Vagina (tissue), 2 donors: ENCODE measurements around the gene BPIFB1. TPM values are rescaled to one million over a fixed set of nuclear protein-coding genes. Genes with fewer than 3 reads are reported as not detected.

ENCODE experiments used
- DNase-seq, 2 donors: peaks; one replicate each; pipeline ENCODE4 v3.0.0-alpha.2; 2017; ENCODE audit errors: extremely low spot score in 2 of 2
- H3K27ac ChIP-seq: fragments of 200-600 bp; sonication (generic); one replicate; pipeline ENCODE4 v1.5.1; 2019
- H3K27me3 ChIP-seq: fragments of 200-600 bp; sonication (generic); one replicate; pipeline ENCODE4 v1.5.1; 2019
- H3K36me3 ChIP-seq, 2 donors: fragments of 200-600 bp; sonication (generic); one replicate each; pipeline ENCODE4 v1.5.1; 2017 to 2019
- H3K4me1 ChIP-seq: fragments of 200-600 bp; sonication (generic); one replicate; pipeline ENCODE4 v1.5.1; 2019
- H3K4me3 ChIP-seq, 2 donors: fragments of 200-600 bp; sonication (generic); 1 replicate in 1 of 2; 2 replicates in 1 of 2; pipeline ENCODE4 v1.5.1; 2016 to 2019
- H3K9me3 ChIP-seq: fragments of 200-600 bp; sonication (generic); one replicate; pipeline ENCODE4 v1.5.1; 2019
- CTCF ChIP-seq, 3 experiments: fragments of 450-650 bp in 2 of 3; fragments of 200-600 bp in 1 of 3; sonication (generic) in 1 of 3; IDR thresholded peaks; one replicate each; pipeline ENCODE4 v1.5.1; 2017 to 2019; ENCODE audit warnings: antibody characterized with exemption in 3 of 3, mild to moderate bottlenecking in 2 of 3, moderate library complexity in 2 of 3
- POLR2A ChIP-seq, 2 donors: fragments of 450-650 bp; IDR thresholded peaks; one replicate each; pipeline ENCODE4 v1.6.1; 2017; ENCODE audit warnings: antibody characterized with exemption in 2 of 2, mild to moderate bottlenecking in 2 of 2, moderate library complexity in 2 of 2
- POLR2AphosphoS5 ChIP-seq, 2 donors: sonication (generic); formaldehyde crosslinking; IDR thresholded peaks; one replicate each; pipeline ENCODE4 v1.9.0; 2017; ENCODE audit warnings: antibody characterized with exemption in 2 of 2, mild to moderate bottlenecking in 2 of 2, low read depth in 1 of 2; ENCODE audit not compliant: insufficient read depth in 1 of 2
- intact Hi-C: fragments of 100-400 bp; cut with DNase I; formaldehyde crosslinking; loops from one replicate; pipeline ENCODE4 v1.15.1; 2023
- total RNA-seq: library from RNA; depleted of rRNA; stranded (reverse); fragments of >200 nt; gene quantifications from one replicate; pipeline ENCODE4 v1.2.3, GENCODE V29; 2016

Gene BPIFB1
- total RNA-seq, 1 donor from 2014 or later = not detected

DNA sequence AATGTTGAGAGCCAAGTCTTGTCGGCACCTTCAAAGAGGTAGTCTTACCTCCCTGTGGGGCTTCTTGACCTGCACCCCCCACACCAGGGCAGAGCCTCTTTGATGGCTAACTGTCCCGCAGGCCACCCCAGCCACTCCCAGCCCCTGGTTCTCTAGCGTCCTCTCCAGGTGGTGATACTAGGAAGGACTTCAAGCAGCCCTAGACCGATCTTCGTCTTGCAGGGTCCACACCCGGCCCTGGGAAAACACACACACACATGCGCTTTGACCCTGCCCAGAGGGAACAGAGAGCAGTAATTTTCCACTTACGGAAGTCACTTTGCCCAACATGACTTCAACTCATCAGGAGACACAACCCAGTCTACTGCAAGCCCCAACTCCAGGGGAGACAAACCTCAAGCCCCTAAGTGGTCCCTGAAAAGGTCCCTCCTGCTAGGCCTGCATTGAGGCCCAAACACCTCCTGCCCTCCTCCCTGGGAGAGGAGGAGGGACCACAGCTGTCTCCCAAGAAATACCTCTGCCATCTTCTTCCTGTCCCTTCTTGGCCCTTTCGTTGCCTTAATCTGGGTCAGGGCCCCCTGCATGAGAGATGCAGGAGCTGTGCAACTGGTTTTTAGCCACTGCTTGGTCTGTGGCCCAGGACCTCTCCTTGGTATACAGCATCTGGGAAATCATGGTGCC is 2.9 kb upstream of the BPIFB1 start:
- intact Hi-C loops = no loop called here
- H3K27ac ChIP-seq = no peak overlapping the region
- H3K36me3 ChIP-seq = no peaks in the 10 kb centered on the region
- DNase-seq = no peak
- no peaks in the 10 kb centered on the region for H3K9me3 ChIP-seq
- no peaks in the 10 kb centered on the region for H3K4me1 ChIP-seq
- H3K27me3 ChIP-seq = no peaks in the 10 kb centered on the region
- H3K4me3 ChIP-seq = no peak overlapping the region
- TF ChIP-seq POLR2AphosphoS5 (IDR thresholded peaks at IDR 0.05; ENCODE audit: insufficient read depth in 1 of 2, low read depth in 1 of 2) (no peak), CTCF (IDR thresholded peaks at IDR 0.05) (no peak), POLR2A (IDR thresholded peaks at IDR 0.05) (no peak)

DNA sequence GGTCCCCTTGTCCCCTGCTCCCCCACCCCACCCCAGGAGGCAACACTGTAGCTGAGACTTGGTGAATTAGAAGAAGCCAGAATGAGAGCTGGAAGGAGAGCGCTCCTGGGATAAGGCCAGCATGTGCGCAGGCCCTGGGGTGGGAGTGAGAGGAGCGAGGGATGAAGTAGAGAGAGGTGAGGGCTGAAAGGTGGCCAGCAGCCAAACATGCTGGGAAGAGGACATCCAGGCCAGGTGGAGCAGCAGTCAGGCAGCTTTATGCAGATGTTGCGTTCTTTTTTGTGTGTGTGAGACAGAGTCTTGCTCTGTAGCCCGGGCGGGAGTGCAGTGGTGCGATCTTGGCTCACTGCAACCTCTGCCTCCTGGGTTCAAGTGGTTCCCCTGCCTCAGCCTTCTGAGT is 2.2 kb upstream of the BPIFB1 start:
- TF ChIP-seq CTCF (IDR thresholded peaks at IDR 0.05) (no peak), POLR2A (IDR thresholded peaks at IDR 0.05) (no peak), POLR2AphosphoS5 (IDR thresholded peaks at IDR 0.05; ENCODE audit: insufficient read depth in 1 of 2, low read depth in 1 of 2) (no peak)
- DNase-seq = no peak
- Histone ChIP-seq H3K4me1 (no peaks in the 10 kb centered on the region), H3K27ac (no peak overlapping the region), H3K9me3 (no peaks in the 10 kb centered on the region), H3K27me3 (no peaks in the 10 kb centered on the region), H3K36me3 (no peaks in the 10 kb centered on the region), H3K4me3 (no peak overlapping the region)
- intact Hi-C loops = no loop called here

- Histone ChIP-seq H3K4me3 (no peak overlapping the region), H3K27ac (no peak overlapping the region), H3K4me1 (no peaks in the 10 kb centered on the region), H3K36me3 (no peaks in the 10 kb centered on the region), H3K27me3 (no peaks in the 10 kb centered on the region), H3K9me3 (no peaks in the 10 kb centered on the region)
- no peak for TF ChIP-seq CTCF (IDR thresholded peaks at IDR 0.05)
- no peak for TF ChIP-seq POLR2AphosphoS5 (IDR thresholded peaks at IDR 0.05; ENCODE audit: insufficient read depth in 1 of 2, low read depth in 1 of 2)
- TF ChIP-seq POLR2A (IDR thresholded peaks at IDR 0.05) = no peak
- DNase-seq = no peak
- intact Hi-C loops = no loop called here
Measured at GRCh38 chr20:33281550-33282146, 1.4 kb upstream of the BPIFB1 start.

DNA sequence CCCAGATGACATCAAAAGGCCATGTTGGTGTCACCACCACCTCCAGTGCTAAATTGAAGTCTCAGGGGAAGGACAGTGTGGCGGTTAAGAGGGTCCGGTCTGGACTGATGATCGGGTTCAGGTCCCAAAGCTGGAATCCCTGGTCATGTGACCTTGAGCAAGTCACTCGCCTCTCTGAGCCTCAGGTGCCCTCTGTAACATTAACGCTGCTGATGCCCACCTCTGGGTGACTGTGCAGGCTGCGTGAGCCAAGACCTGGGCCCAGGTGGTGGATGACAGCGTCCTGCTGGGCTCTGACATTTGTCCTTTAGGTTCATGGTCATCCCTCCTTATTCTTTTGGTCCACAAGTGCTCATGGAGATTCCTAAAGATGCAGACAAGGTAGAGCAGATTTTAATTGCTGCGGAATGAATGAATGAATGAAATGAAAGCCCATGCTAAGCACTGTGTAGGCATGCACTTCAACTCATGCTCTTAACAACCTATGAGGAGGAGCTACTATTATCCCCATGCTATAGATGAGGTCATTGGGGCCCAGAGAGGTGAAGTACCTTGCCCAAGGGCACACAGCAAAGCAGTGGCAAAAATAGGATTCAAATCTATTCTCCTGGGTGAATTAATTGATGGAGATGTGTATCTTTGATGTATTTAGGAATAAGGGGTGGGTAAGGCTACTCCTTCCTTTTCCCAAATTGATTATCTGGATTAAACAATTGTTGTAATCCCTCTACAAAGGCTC is 649 bp upstream of the BPIFB1 start:
- TF ChIP-seq POLR2A (IDR thresholded peaks at IDR 0.05) (no peak), CTCF (IDR thresholded peaks at IDR 0.05) (no peak), POLR2AphosphoS5 (IDR thresholded peaks at IDR 0.05; ENCODE audit: insufficient read depth in 1 of 2, low read depth in 1 of 2) (no peak)
- no peak for DNase-seq
- no peaks in the 10 kb centered on the region for H3K9me3 ChIP-seq
- no peaks in the 10 kb centered on the region for H3K4me1 ChIP-seq
- intact Hi-C loops = no loop called here
- no peak overlapping the region for H3K27ac ChIP-seq
- H3K36me3 ChIP-seq = no peaks in the 10 kb centered on the region
- H3K27me3 ChIP-seq = no peaks in the 10 kb centered on the region
- no peak overlapping the region for H3K4me3 ChIP-seq

DNA sequence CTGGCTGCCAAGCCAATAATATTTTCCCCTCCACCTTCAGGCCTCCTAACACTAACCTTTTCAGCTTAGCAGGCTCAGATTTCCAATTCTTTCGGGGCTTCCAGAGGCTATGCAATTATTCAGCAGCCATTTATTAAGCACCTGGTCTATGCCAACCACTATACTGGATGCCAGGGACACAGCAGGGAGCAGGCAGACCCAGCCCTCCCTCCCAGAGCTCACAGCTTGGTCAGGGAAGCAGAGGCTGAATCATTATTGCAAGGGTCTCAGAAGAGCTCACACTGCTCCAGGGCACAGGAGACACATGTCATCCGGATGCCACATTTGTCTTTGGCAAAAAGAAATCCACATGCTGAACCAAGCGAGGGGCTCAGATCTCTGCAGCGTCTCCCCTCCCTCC is 1.3 kb downstream of the BPIFB1 start:
- DNase-seq = no peak
- no peaks in the 10 kb centered on the region for H3K27me3 ChIP-seq

More for the DNA sequence above, 1.3 kb downstream of the BPIFB1 start:
- Histone ChIP-seq H3K4me3 (no peak overlapping the region), H3K4me1 (no peaks in the 10 kb centered on the region), H3K27ac (no peak overlapping the region), H3K9me3 (no peaks in the 10 kb centered on the region), H3K36me3 (no peaks in the 10 kb centered on the region)
- no peak for TF ChIP-seq POLR2AphosphoS5 (IDR thresholded peaks at IDR 0.05; ENCODE audit: insufficient read depth in 1 of 2, low read depth in 1 of 2)
- no peak for TF ChIP-seq POLR2A (IDR thresholded peaks at IDR 0.05)
- intact Hi-C loops = no loop called here
